ENCODE data around the gene MST1. TPM values are rescaled to one million over a fixed set of nuclear protein-coding genes. Genes with fewer than 3 reads are reported as not detected.

Gene MST1
- total RNA-seq, 1 experiment from 2014 or later, result 4.0 TPM

DNA sequence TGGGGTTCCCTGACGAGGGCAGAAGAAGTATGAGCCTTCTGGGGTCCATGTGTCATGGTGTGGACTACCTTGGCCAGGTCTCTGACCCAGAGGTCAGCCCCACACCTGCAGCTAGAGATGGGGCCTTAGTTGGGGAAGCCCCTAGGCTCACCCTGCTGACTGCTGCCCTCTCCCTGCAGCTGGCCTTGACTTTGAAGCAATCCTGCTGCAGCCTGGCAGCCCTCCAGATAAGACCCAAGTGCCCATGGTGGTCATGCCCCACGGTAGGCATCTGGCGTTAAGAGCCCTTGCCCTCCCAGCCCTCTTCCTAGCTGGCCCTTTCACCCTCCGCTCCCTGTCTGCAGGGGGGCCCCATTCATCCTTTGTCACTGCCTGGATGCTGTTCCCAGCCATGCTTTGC is 7.7 kb downstream of the MST1 start:
- no peak for DNase-seq (ENCODE audit: extremely low read depth, low read depth)

DNA sequence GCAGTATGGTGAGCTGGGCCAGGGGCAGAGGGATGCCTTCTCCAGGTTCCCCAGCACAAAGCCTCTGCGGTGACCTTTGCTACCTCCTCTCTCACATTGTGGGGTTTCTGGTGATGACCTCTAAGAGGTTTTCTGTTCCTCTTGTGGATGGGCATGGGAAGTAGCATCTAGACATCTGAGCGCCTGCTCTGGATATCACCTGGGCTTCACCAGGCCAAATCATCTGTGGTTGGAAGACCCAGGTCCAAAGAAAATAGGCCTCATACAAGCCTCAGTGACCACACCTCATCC is 8.1 kb downstream of the MST1 start:
- no peak for DNase-seq (ENCODE audit: extremely low read depth, low read depth)

DNA sequence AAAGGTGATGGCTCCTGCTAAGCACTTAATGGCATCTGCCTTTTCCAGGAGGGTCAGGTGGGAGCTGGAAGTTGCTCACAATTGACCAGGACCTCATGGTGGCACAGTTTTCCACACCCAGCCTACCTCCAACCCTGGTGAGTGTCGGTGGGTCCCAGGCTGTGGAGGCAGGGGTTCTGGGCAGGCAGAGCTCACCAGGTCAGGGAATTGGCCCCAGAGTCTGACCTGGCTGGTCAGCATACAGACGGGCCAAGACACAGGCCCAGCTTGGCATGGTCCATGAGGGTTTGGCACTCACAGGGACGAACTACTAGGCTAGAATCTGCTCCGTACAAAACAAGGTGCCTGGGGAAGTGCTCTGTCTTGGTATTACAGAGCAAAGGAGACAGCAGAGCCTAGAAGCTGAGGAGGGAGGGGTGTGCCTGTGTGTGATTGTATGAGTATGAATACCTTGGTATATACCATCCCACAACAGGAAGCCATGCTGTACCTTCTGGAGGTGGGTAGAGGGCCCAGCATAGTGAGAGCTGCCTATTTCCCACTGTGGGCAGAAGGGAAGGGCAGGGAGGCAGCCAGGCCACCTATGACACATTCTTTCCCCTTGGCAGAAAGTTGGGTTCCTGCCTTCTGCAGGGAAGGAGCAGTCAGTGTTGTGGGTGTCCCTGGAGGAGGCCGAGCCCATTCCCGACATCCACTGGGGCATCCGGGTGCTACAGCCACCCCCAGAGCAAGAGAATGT is 8.6 kb downstream of the MST1 start:
- no peak for DNase-seq (ENCODE audit: extremely low read depth, low read depth)

GRCh38 chr3:49675912-49676311 is 13.4 kb downstream of the MST1 start:
- DNase-seq (ENCODE audit: extremely low read depth, low read depth), result no peak

GRCh38 chr3:49674497-49674983 is 14.7 kb downstream of the MST1 start:
- no peak for DNase-seq (ENCODE audit: extremely low read depth, low read depth)

DNA sequence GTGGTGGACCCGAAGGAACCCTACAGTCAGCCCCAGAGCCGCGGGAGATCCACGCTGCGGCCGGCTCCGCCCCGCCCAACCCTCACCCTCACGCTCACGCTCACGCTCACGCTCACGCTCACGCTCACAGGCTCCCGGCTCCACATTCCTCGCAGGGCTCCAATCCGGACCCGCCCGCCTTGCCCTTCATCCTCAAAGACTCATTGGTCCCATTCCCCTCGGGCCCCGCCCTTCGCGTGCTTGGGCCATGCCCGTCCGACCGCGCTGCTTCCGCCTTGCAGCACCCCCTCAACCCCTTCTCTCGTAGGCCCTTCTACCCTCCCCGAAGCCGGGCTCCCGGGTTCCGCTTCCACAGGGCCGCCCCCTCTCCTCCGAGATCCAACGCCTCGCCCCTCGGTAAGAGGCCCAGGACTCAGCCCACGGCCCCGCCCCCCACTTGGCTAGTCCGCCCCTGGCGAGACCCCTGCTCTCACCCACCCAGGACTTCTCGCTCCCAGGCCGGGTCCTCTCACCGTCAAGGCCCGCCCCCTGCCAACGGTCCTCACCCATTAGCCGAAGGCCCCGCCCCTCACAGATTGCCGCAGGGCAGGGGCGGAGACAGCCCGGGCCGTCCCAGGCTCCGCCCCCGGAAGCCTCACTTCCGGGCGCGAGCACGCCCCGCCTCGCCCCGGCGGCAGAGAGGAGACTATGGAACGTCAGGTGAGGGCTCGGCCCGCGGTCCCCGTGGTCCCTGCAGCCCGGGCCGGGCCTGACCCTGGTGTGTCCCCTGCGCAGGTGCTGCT is 15.4 kb downstream of the MST1 start, which contains the start of gene APEH:
TSS of gene APEH (plus strand) at position 637 of the 782 bp plus-strand sequence. CDS start at position 688, 51 bp downstream.
- DNase-seq (ENCODE audit: extremely low read depth, low read depth), result peak; percentile 95

- DNase-seq (ENCODE audit: extremely low read depth, low read depth), result no peak
Measured at GRCh38 chr3:49673121-49673714, 16.1 kb downstream of the MST1 start.

GRCh38 chr3:49671291-49672288 is 17.7 kb downstream of the MST1 start:
- peak; percentile 39 for DNase-seq (ENCODE audit: extremely low read depth, low read depth)

DNA sequence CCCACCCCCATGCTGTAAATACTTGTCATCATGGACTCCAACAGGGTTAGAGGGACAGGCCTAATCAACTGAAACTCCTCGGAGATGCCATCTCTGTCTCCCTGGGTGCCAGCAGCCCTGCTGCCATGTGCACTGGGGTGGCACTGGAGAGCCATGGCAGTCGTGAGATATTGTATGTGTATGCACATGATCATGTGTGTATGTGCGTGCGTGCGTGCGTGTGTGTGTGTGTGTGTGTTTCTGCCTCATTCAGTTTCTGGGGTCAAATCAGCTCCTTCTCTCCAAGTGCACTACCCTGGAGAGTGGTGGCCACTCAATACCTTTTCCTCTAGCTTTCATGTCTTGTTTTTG is 18.4 kb downstream of the MST1 start:
- no peak for DNase-seq (ENCODE audit: extremely low read depth, low read depth)

DNA sequence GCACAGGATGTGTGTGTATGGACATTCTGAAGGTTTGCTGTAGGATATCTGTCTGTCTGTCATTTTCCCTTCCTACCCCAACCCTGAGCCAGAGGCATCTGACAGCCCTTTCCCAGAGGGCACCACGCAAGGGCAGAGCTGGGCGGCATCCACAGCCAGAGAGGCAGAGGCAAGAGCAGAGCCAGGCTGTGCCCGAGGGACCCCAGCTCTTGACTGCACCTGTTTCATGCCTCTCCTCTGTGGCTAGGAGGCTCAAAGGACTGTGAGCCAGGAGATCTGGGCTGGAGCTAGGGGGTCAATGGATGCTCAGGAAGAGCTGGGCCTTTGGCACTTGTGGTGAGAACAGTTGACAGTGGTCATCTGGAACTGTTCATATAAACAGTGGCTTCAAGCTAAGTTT is 19.9 kb downstream of the MST1 start:
- DNase-seq (ENCODE audit: extremely low read depth, low read depth), result no peak

DNA sequence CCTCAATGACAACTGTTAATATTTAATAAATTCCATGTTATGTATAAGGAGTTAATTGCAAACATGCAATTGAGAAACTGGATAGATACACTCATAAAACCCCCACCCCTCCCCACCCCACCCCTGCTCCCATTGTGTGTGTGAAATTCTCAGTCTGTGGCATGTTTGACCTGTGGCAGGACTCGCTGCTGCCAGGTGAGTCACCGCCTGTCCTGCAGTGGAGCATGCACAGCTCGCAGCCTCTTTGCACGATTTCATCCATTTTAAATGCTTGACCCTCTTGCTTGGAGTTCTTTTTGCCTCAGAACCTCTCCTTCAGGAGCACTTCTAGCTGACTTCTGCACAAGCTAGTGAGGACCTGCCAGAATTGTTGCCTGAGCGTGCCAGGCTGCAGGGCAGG is 20.4 kb downstream of the MST1 start:
- no peak for DNase-seq (ENCODE audit: extremely low read depth, low read depth)

GRCh38 chr3:49668414-49668797 is 20.9 kb downstream of the MST1 start:
- DNase-seq (ENCODE audit: extremely low read depth, low read depth), result no peak

DNA sequence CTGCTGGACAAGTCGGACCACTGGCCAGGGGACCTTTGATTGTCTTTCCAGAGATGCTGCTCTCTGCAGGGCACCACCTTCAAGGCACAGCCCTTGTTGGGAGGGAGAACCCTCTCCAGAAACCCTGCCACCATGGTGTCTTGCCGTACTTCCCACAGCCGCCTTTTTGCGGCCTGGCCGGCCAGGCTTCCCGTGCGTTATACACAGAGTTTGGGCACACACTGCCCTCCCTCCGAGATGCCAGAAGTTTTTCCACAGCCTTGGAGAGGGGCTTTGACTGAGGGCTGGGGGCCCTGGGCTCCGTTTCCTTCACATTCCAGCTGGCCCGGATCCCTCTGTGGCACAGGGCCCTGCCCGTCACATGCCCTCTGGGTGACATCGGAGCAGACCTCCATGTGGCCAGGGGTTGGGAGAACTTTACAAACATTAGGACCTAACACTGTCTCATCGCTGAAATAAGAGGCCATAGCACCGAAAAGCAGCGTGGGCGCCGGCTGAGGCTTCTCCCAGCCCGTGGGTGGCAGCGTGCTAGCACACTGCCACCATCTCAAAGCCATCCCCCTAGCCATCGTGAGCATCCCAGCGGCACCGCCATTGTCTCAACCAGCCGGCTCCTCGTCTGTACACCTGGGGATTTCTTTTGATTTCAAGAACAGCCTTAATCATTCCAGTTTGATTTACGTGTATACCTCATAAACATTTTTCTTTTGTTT is 21.4 kb downstream of the MST1 start:
- DNase-seq (ENCODE audit: extremely low read depth, low read depth), result no peak

- DNase-seq (ENCODE audit: extremely low read depth, low read depth), result no peak
Measured at GRCh38 chr3:49666592-49666991, 22.7 kb downstream of the MST1 start.

- DNase-seq (ENCODE audit: extremely low read depth, low read depth), result no peak
Measured at GRCh38 chr3:49665822-49666519, 23.3 kb downstream of the MST1 start.

DNA sequence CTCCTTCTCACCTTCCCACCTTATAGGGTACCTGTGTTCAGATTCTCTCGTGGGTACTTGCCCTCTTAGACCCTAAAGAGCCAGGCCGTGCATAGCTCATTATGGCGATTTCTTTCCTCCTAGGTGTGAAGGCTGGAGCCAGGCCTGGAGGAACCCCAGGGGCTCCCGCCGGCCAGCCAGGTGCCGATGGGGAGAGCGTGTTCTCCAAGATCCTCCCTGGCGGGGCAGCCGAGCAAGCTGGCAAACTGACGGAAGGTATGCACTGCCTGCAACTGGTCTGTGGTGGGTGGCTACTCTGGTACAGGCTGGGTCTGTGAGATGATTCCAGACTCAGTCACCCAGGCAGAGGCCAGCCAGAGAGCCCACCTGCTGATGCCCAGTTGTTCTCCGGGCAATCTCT is 25.0 kb downstream of the MST1 start:
- no peak for DNase-seq (ENCODE audit: extremely low read depth, low read depth)

- no peak for DNase-seq (ENCODE audit: extremely low read depth, low read depth)
Measured at GRCh38 chr3:49663831-49664230, 25.4 kb downstream of the MST1 start.

GRCh38 chr3:49662720-49663413 is 26.4 kb downstream of the MST1 start:
- no peak for DNase-seq (ENCODE audit: extremely low read depth, low read depth)

DNA sequence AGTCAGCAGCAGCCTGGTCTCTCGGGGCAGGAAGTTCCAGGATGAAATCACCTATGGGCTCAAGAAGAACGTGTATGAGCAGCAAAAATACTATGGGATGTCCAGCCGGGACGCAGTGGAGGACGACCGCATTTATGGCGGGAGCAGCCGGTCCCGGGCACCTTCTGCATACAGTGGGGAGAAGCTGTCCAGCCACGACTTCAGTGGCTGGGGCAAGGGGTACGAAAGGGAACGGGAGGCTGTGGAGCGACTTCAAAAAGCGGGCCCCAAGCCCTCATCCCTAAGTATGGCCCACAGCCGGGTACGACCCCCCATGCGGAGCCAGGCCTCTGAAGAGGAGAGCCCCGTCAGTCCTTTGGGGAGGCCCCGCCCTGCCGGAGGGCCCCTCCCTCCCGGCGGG is 27.3 kb downstream of the MST1 start:
- no peak for DNase-seq (ENCODE audit: extremely low read depth, low read depth)

All from NCI-H460 (cell line).